ENCODE measurements around the gene CD200R1. TPM values are rescaled to one million over a fixed set of nuclear protein-coding genes. Genes with fewer than 3 reads are reported as not detected.

CD200R1 gene
- total and polyA plus RNA-seq, 9 of the 15 experiments (the other 6 are each of a cell fraction or from before 2014, with no cell fraction given), result 0.04 to 0.23 (median 0.09) TPM; not detected in 5

DNA sequence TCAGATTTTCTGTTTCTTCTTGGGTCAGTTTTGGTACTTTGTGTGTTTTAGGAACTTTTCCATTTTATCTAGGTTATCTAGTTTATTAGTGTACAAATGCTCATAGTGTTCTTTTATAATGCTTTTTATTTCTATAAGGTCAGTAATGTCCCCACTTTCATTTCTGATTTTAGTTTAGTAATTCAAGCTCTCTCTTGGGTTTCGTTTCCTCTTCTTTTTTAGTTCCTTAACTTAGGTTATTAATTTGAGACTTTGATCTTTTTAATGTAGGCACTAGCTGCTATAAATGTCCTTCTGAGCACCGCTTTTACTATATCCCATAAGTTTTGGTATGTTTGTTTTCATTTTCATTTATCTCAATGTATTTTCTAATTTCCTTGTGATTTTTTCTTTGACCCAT, 101.3 kb downstream of the CD200R1 start (continued):
- TF ChIP-seq CREB1 (IDR thresholded peaks at IDR 0.05), result no peak
- TF ChIP-seq CREB1 (CRISPR knock-in tag; IDR thresholded peaks at IDR 0.05), result no peak
- no peak for TF ChIP-seq CTCF (IDR thresholded peaks at IDR 0.05 in 2 of 3, conservative IDR thresholded peaks at IDR 0.05 in 1 of 3; ENCODE audit: insufficient read depth in 2 of 3, low read depth in 1 of 3, low read length in 3 of 3)
- TF ChIP-seq HDAC2 (IDR thresholded peaks at IDR 0.05), result no peak
- no peak for TF ChIP-seq HNRNPH1 (optimal IDR thresholded peaks at IDR 0.05; ENCODE audit: low read depth, low read length)
- no peak for TF ChIP-seq ZNF766 (CRISPR knock-in tag; conservative IDR thresholded peaks at IDR 0.05)
- no peak for TF ChIP-seq ATF3 (IDR thresholded peaks at IDR 0.05)
- no peak for TF ChIP-seq ATF3 (CRISPR knock-in tag; conservative IDR thresholded peaks at IDR 0.05)

GRCh38 chr3:112871735-112872134, 103.2 kb downstream of the CD200R1 start:
- Histone ChIP-seq H3K27me3 (ENCODE audit: control insufficient read depth in 2 of 2, insufficient read depth in 2 of 2, low read length in 2 of 2) (no peaks in the 10 kb centered on the region), H3K79me2 (ENCODE audit: control insufficient read depth, insufficient read depth, low read length) (no peaks in the 10 kb centered on the region), H3K4me2 (ENCODE audit: insufficient read depth, low read length) (no peak overlapping the region), H3K27ac (ENCODE audit: extremely low read depth, low read depth, low read length) (no peak overlapping the region), H3K9ac (ENCODE audit: insufficient read depth in 1 of 2, low read depth in 2 of 2, low read length in 2 of 2) (no peak overlapping the region), H2AFZ (ENCODE audit: low read depth, low read length) (no peak overlapping the region), H3K9me3 (replicated peaks; ENCODE audit: control insufficient read depth, insufficient read depth, low read depth, low read length) (0 out of 2 replicates have a peak, but pooled peaks cover 1% of the 10 kb centered on the region), H4K20me1 (replicated peaks; ENCODE audit: control insufficient read depth, insufficient read depth, low read length) (no peaks in the 10 kb centered on the region), H3K36me3 (ENCODE audit: control insufficient read depth, insufficient read depth, low read length) (no peaks in the 10 kb centered on the region), H3K4me3 (no peak overlapping the region), H3K9me1 (ENCODE audit: control insufficient read depth, insufficient read depth, low read length) (no peaks in the 10 kb centered on the region), H3K4me1 (replicated peaks in 1 of 2; ENCODE audit: control insufficient read depth in 2 of 2, insufficient read depth in 2 of 2, low read length in 2 of 2) (no peaks in the 10 kb centered on the region)
- no peak for FAIRE-seq
- intact Hi-C loops (cut with micrococcal nuclease) (no loop called here), in situ Hi-C loops (cut with MboI) (no loop called here)
- ChIA-PET POLR2A (no interaction called here), CTCF (ENCODE audit: low intra/inter-chr PET ratio) (no interaction called here)
- WGBS (ENCODE audit: insufficient coverage, low coverage, missing lambda C conversion rate), result 35% methylated on average over 3 of the region's 3 CpGs
- ATAC-seq, result no peak
- BruUV-seq (replicated peaks), result no TSS peak
- no peak for DNase-seq (ENCODE audit: extremely low read depth in 1 of 4, low spot score in 3 of 4)
- TF ChIP-seq BRF1 (IDR thresholded peaks at IDR 0.05; ENCODE audit: borderline replicate concordance, extremely low read depth, insufficient read length) (no peak), CBX2 (IDR thresholded peaks at IDR 0.05; ENCODE audit: insufficient read depth, low read length, poor library complexity, severe bottlenecking) (no peak), ZFX (CRISPR knock-in tag; IDR thresholded peaks at IDR 0.05) (no peak), RUNX1 (IDR thresholded peaks at IDR 0.05; ENCODE audit: low read depth) (no peak), FOXA3 (CRISPR knock-in tag; conservative IDR thresholded peaks at IDR 0.05 in 1 of 2, IDR thresholded peaks at IDR 0.05 in 1 of 2) (no peak), BCOR (IDR thresholded peaks at IDR 0.05) (no peak), NCOR1 (IDR thresholded peaks at IDR 0.05) (no peak), ELK3 (CRISPR knock-in tag; IDR thresholded peaks at IDR 0.05) (no peak)
- TF ChIP-seq, protein P1, sequence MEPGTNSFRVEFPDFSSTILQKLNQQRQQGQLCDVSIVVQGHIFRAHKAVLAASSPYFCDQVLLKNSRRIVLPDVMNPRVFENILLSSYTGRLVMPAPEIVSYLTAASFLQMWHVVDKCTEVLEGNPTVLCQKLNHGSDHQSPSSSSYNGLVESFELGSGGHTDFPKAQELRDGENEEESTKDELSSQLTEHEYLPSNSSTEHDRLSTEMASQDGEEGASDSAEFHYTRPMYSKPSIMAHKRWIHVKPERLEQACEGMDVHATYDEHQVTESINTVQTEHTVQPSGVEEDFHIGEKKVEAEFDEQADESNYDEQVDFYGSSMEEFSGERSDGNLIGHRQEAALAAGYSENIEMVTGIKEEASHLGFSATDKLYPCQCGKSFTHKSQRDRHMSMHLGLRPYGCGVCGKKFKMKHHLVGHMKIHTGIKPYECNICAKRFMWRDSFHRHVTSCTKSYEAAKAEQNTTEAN (CRISPR knock-in tag; IDR thresholded peaks at IDR 0.05), result no peak

Measured in K562 (cell line).